Nephron progenitor cell (in vitro differentiated cells): ENCODE results near the gene SYNM.

Source experiments
- DNase-seq: peaks from one replicate; pipeline ENCODE4 v3.0.0; 2021
- H3K27ac Mint-ChIP-seq: 2 replicates; pipeline ENCODE4 v1.8.0; 2021; ENCODE audit warnings: mild to moderate bottlenecking, moderate library complexity, mixed read lengths
- H3K27me3 Mint-ChIP-seq: 2 replicates; pipeline ENCODE4 v1.8.0; 2021; ENCODE audit warnings: mild to moderate bottlenecking, low read depth, mixed read lengths; ENCODE audit not compliant: poor library complexity
- H3K36me3 Mint-ChIP-seq: 2 replicates; pipeline ENCODE4 v1.8.0; 2021; ENCODE audit warnings: low read depth, mixed read lengths
- H3K4me1 Mint-ChIP-seq: 2 replicates; pipeline ENCODE4 v1.8.0; 2021; ENCODE audit warnings: mixed read lengths
- H3K4me3 Mint-ChIP-seq: 2 replicates; pipeline ENCODE4 v1.8.0; 2021; ENCODE audit warnings: mild to moderate bottlenecking, moderate library complexity, mixed read lengths
- H3K9me3 Mint-ChIP-seq: 2 replicates; pipeline ENCODE4 v1.8.0; 2021; ENCODE audit warnings: mild to moderate bottlenecking, moderate library complexity, mixed read lengths
- TF ChIP-seq, protein P1 (sequence below): fragments of 200-600 bp; sonication (generic); IDR thresholded peaks from 2 replicates; pipeline ENCODE4 v1.5.0; 2021; ENCODE audit warnings: antibody characterized with exemption

Gene SYNM

DNA sequence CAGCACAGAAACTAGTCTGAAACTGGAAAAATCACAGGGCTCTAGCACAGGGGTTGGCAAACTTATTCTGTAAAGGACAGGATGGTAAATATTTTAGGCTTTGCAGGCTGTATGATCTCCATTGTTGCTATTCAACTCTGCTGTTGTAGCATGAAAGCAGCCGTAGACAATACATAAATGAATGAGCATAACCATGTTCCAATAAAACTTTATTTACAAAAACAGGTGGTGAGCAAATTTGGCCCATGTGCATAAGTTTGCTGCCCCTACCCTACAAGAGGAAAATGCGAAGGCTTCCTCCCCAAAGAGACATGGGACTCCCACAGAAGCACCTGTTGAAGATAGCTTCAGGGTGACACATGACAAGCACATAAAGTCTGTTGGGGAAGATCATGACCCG, 59.2 kb downstream of the SYNM start:
- no peak overlapping the region for H3K27ac Mint-ChIP-seq
- TF ChIP-seq, protein P1, sequence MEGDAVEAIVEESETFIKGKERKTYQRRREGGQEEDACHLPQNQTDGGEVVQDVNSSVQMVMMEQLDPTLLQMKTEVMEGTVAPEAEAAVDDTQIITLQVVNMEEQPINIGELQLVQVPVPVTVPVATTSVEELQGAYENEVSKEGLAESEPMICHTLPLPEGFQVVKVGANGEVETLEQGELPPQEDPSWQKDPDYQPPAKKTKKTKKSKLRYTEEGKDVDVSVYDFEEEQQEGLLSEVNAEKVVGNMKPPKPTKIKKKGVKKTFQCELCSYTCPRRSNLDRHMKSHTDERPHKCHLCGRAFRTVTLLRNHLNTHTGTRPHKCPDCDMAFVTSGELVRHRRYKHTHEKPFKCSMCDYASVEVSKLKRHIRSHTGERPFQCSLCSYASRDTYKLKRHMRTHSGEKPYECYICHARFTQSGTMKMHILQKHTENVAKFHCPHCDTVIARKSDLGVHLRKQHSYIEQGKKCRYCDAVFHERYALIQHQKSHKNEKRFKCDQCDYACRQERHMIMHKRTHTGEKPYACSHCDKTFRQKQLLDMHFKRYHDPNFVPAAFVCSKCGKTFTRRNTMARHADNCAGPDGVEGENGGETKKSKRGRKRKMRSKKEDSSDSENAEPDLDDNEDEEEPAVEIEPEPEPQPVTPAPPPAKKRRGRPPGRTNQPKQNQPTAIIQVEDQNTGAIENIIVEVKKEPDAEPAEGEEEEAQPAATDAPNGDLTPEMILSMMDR, result no peak
- no peak overlapping the region for H3K4me3 Mint-ChIP-seq
- no peaks in the 10 kb centered on the region for H3K9me3 Mint-ChIP-seq
- H3K4me1 Mint-ChIP-seq, result peaks cover 29% of the 10 kb centered on the region
- DNase-seq, result no peak
- no peaks in the 10 kb centered on the region for H3K27me3 Mint-ChIP-seq
- H3K36me3 Mint-ChIP-seq, result peaks cover 45% of the 10 kb centered on the region

DNA sequence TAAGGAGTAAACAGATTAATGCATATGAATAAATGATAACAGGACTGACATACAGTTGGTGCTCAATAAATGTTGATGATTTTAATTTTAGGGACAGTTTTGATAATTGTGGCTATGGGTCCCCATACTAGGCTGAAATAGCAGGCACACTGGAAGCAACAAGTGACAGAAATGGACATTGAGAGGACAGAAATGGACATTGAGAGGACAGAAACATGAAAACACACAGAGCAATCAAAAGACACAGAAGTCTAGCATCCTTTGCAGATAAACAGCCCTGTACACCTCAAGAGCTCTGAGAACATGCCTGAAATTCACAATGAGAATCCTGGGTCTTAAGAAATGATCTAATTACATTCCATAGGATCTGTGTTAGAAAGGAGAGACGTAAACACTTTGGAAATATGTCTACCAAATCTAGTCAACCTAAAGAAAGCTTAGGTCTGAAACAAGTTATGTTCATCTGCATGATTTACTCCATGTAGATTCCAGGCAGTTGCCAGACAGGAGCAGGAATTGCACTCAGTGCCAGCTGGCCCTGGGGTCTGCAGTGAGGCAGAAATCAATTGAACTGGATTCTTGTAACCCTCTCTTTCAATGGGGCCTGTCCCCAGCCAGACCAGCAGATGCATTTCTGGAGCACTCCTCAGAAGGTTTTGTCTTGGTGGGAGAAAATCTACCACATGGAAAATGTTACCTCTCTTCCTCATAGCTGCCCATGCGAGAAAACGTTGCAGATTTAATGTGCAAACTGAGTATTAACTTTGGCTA, 60.3 kb downstream of the SYNM start:
- no peak for DNase-seq
- Mint-ChIP-seq H3K4me3 (no peak overlapping the region), H3K4me1 (peaks cover 20% of the 10 kb centered on the region), H3K36me3 (peaks cover 35% of the 10 kb centered on the region), H3K27me3 (no peaks in the 10 kb centered on the region), H3K27ac (no peak overlapping the region), H3K9me3 (no peaks in the 10 kb centered on the region)
- TF ChIP-seq, protein P1, result no peak

DNA sequence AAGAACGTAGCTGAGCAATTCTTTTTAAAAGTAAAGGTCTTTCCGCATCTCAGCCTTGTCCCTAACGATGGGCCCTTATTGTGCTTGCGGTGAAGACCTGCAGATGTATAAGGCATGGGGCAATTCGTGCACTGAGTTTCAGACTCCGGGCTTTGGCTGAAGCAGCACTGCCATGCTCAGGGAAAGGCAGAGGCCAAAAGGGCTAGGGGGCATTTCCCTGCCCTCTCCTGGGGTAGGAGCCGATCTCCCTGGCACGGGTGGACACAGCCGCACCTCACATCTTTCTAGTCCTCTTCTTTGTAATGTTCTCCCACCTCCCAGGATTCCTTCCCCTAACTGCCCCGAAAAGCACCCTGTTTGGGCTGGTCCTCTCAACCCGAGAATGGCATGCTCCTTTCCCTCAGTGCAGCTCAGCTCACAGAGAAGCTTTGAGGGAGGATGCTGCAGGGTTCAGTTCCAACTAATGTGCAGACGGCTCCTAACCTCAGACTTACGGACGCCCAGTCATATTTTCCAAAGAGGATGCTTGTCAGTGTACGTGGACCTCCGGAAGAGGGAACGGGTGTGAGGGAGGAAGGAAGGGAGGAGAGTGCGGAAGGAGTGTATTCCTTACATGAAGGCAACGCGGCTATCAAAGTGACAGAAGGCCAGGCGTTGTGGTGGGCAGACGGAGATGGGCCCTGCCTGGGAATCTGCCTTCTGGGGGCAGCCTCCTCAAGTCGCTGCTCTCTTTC, 61.2 kb downstream of the SYNM start:
- Mint-ChIP-seq H3K9me3 (no peaks in the 10 kb centered on the region), H3K4me3 (no peak overlapping the region), H3K4me1 (peaks cover 20% of the 10 kb centered on the region), H3K36me3 (peaks cover 41% of the 10 kb centered on the region), H3K27me3 (no peaks in the 10 kb centered on the region), H3K27ac (peak overlapping the region; percentile 30)
- DNase-seq, result no peak
- TF ChIP-seq, protein P1, result no peak

DNA sequence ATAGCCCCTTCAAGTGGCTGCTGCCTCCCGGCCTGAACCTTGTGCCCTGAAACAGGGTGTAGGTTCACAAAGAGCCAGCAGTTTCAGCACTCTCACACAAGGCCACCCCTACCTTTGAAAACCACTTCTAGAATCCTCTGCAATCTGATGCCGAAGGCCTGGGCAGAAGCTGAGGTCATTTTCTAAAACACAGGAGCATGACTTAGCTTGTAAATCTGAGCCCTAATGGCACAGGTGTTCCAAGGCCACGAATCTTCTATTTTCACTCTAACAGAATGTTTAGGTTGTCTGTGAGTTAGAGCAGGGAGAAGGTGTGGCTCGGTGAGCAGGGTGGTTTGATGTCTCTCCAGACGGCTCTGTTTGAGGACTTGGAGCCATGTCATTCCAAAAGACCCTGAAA, 62.3 kb downstream of the SYNM start:
- DNase-seq, result no peak
- no peak overlapping the region for H3K4me3 Mint-ChIP-seq
- TF ChIP-seq, protein P1, result no peak
- peaks cover 40% of the 10 kb centered on the region for H3K36me3 Mint-ChIP-seq
- no peaks in the 10 kb centered on the region for H3K27me3 Mint-ChIP-seq
- peaks cover 20% of the 10 kb centered on the region for H3K4me1 Mint-ChIP-seq
- H3K9me3 Mint-ChIP-seq, result no peaks in the 10 kb centered on the region
- peak overlapping the region; percentile 7 for H3K27ac Mint-ChIP-seq

DNA sequence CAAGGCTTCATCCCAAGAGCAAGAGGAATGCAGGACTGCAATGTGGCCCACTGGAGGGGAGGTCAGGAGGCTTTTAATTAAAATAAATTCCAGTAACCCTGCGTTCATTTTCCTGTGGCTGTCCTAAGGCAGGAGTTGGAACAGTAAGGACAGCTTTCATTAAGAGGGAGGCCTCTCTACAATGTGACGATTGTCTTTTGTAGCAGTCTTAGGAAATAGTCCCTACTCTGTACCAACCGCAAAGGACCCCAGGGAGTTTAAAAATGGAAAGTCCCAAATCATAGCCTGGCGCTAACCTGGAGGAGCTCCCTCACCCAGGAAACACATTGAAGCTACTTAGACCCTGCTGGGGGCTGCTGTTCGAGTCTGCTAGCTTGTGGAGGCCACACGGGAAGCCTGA, 62.8 kb downstream of the SYNM start:
- TF ChIP-seq, protein P1, result no peak
- Mint-ChIP-seq H3K36me3 (peaks cover 40% of the 10 kb centered on the region), H3K27me3 (no peaks in the 10 kb centered on the region), H3K4me1 (peaks cover 20% of the 10 kb centered on the region), H3K27ac (peak overlapping the region; percentile 7), H3K4me3 (no peak overlapping the region), H3K9me3 (no peaks in the 10 kb centered on the region)
- no peak for DNase-seq
